Heart left ventricle (tissue), 13 donors: Measurements from ENCODE around the gene ASXL2.

Experiments used
- POLR2A ChIP-seq, 2 donors: fragments of 450-650 bp; IDR thresholded peaks; one replicate each; pipeline ENCODE4 v1.6.1; 2017; ENCODE audit warnings: antibody characterized with exemption in 2 of 2, mild to moderate bottlenecking in 2 of 2, moderate library complexity in 2 of 2
- TF ChIP-seq, protein P1 (sequence below), 12 donors: fragments of 200-600 bp; sonication (generic) in 4 of 12; IDR thresholded peaks; one replicate each; pipeline versions ENCODE4 v1.5.0 to v1.8.0; 2018 to 2022; ENCODE audit warnings: antibody characterized with exemption in 12 of 12, mild to moderate bottlenecking in 5 of 12
- donor health status: ischemic (EF 13 %, LVEDD 7.1; RV severe dilation, severe dysfunction).
- donor health status: DM: no; HTN: yes; CAD: no.
- donor health status: DM: no; HTN: no; CAD: no.
- donor health status: ischemic (EF 25% LVEDD 6.9; RV normal size, moderate dysfunction).
- donor health status: ischemic (EF 25% LVEDD 5.7; RV mildly dilated, moderate dysfunction).
- donor health status: ischemic (EF 35%, LVEDD 5.7; RV mildly dilated, moderate dysfunction).
- donor health status: nonischemic (EF 11% LVEDD 7.7; RV severe dilation, severe dysfunction).
- donor health status: DM: yes; HTN: yes; CAD: no.
- donor health status: PGD.
- donor health status: ischemic (EF 29% LVEDD 5.4; RV normal size, mild dysfunction).
- donor health status: nonischemic (EF 23%, LVEDD 6.1; RV moderate dilation, normal function).

DNA sequence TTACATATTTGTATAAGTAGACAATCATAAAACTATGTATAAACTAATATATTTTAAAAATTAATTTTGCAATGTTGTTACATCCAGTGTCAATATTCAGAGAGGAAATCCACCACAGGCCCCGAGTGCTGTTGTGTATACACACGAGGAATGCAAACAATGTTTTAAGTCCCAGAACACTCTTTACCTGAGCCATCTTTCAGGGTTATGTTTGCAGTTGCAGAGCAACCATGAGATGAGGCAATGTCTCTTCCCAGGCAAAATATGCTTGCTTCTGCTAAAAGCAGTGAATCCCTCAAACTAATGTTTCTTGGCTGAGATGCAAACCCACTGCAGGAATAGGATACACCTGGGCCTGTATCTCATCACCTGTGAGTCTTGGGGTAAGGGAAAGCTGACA lies 91.3 kb downstream of the ASXL2 start:
- TF ChIP-seq, protein P1, sequence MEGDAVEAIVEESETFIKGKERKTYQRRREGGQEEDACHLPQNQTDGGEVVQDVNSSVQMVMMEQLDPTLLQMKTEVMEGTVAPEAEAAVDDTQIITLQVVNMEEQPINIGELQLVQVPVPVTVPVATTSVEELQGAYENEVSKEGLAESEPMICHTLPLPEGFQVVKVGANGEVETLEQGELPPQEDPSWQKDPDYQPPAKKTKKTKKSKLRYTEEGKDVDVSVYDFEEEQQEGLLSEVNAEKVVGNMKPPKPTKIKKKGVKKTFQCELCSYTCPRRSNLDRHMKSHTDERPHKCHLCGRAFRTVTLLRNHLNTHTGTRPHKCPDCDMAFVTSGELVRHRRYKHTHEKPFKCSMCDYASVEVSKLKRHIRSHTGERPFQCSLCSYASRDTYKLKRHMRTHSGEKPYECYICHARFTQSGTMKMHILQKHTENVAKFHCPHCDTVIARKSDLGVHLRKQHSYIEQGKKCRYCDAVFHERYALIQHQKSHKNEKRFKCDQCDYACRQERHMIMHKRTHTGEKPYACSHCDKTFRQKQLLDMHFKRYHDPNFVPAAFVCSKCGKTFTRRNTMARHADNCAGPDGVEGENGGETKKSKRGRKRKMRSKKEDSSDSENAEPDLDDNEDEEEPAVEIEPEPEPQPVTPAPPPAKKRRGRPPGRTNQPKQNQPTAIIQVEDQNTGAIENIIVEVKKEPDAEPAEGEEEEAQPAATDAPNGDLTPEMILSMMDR (IDR thresholded peaks at IDR 0.05), result no peak
- TF ChIP-seq POLR2A (IDR thresholded peaks at IDR 0.05), result no peak
